Neural progenitor cell (in vitro differentiated cells): ENCODE data around the gene TBCA. TPM values are rescaled to one million over a fixed set of nuclear protein-coding genes. Genes with fewer than 3 reads are reported as not detected.
"Not testable (repeated sequence)": the region's sequence is repeated elsewhere in the genome, so short reads cannot be mapped to it uniquely, and the experiment has no call there.

ENCODE experiments used
- DNase-seq: peaks from one replicate; pipeline ENCODE4 v3.0.0-alpha.2; 2016; ENCODE audit warnings: low spot score
- H2AFZ ChIP-seq: fragments of 200-600 bp; sonication (generic); replicated peaks from 2 replicates; pipeline ENCODE4 v1.6.1; 2016; ENCODE audit warnings: antibody characterized with exemption
- H3F3A ChIP-seq: fragments of 200-600 bp; sonication (generic); 2 replicates; pipeline ENCODE4 v1.6.1; 2016; ENCODE audit warnings: antibody characterized with exemption, low read depth
- H3K27ac ChIP-seq: fragments of 200-600 bp; sonication (generic); 2 replicates; pipeline ENCODE4 v1.5.1; 2016; ENCODE audit warnings: mild to moderate bottlenecking
- H3K27me3 ChIP-seq: fragments of 200-600 bp; sonication (generic); 2 replicates; pipeline ENCODE4 v1.6.1; 2016; ENCODE audit warnings: mild to moderate bottlenecking, moderate library complexity
- H3K36me3 ChIP-seq: fragments of 200-600 bp; sonication (generic); 2 replicates; pipeline ENCODE4 v1.5.1; 2016
- H3K4me1 ChIP-seq: fragments of 200-600 bp; sonication (generic); 2 replicates; pipeline ENCODE4 v1.6.1; 2016; ENCODE audit warnings: mixed run types
- H3K4me2 ChIP-seq: fragments of 200-600 bp; sonication (generic); 2 replicates; pipeline ENCODE4 v1.6.1; 2016
- H3K4me3 ChIP-seq: fragments of 200-600 bp; sonication (generic); 2 replicates; pipeline ENCODE4 v1.5.1; 2016
- H3K79me2 ChIP-seq: fragments of 200-600 bp; sonication (generic); 2 replicates; pipeline ENCODE4 v1.6.1; 2016; ENCODE audit warnings: low read depth
- H3K9ac ChIP-seq: fragments of 200-600 bp; sonication (generic); 2 replicates; pipeline ENCODE4 v1.6.1; 2016
- H3K9me3 ChIP-seq: fragments of 200-600 bp; sonication (generic); 2 replicates; pipeline ENCODE4 v1.5.1; 2016; ENCODE audit warnings: low read depth
- H4K20me1 ChIP-seq: fragments of 200-600 bp; sonication (generic); 2 replicates; pipeline ENCODE4 v1.6.1; 2016; ENCODE audit warnings: low read depth
- H3K27ac Mint-ChIP-seq: 3 replicates; pipeline ENCODE4 v1.8.0; 2021; ENCODE audit warnings: mixed read lengths
- H3K27me3 Mint-ChIP-seq: 2 replicates; pipeline ENCODE4 v1.8.0; 2022; ENCODE audit warnings: low read depth, mild to moderate bottlenecking, inconsistent platforms, moderate library complexity, mixed read lengths; ENCODE audit not compliant: insufficient read depth
- H3K36me3 Mint-ChIP-seq: 3 replicates; pipeline ENCODE4 v1.8.0; 2021; ENCODE audit warnings: mixed read lengths
- H3K4me1 Mint-ChIP-seq: 3 replicates; pipeline ENCODE4 v1.8.0; 2021; ENCODE audit warnings: mixed read lengths
- H3K4me3 Mint-ChIP-seq: 3 replicates; pipeline ENCODE4 v1.8.0; 2021; ENCODE audit warnings: mild to moderate bottlenecking, moderate library complexity, mixed read lengths
- H3K9me3 Mint-ChIP-seq: 3 replicates; pipeline ENCODE4 v1.8.0; 2020; ENCODE audit warnings: mixed read lengths
- EZH2 ChIP-seq: fragments of 200-600 bp; sonication (generic); IDR thresholded peaks from 2 replicates; pipeline ENCODE4 v1.6.1; 2017; ENCODE audit warnings: antibody characterized with exemption, mild to moderate bottlenecking, moderate library complexity
- EZH2phosphoT487 ChIP-seq: fragments of 200-600 bp; sonication (generic); IDR thresholded peaks from 2 replicates; pipeline ENCODE4 v1.6.1; 2017; ENCODE audit warnings: antibody characterized with exemption
- total RNA-seq: library from RNA; depleted of rRNA; stranded (reverse); fragments of >200 nt; gene quantifications from 2 replicates; pipeline ENCODE4 v1.2.3, GENCODE V29; 2015; ENCODE audit warnings: low replicate concordance
- TF ChIP-seq, protein P1 (sequence below): fragments of 200-600 bp; sonication (generic); IDR thresholded peaks from 2 replicates; pipeline ENCODE4 v1.5.1; 2017; ENCODE audit warnings: antibody characterized with exemption, mild to moderate bottlenecking

TBCA gene
- total RNA-seq, 1 donor from 2014 or later, result 270 TPM

GRCh38 chr5:77709993-77710685 is 66.0 kb downstream of the TBCA start:
- Histone ChIP-seq H3K27me3 (no peaks in the 10 kb centered on the region), H3F3A (no peaks in the 10 kb centered on the region), H3K36me3 (peaks cover 8% of the 10 kb centered on the region), H3K4me2 (no peak overlapping the region), H3K9me3 (no peaks in the 10 kb centered on the region), H2AFZ (no peak overlapping the region), H3K79me2 (peaks cover 48% of the 10 kb centered on the region), H4K20me1 (peaks cover 22% of the 10 kb centered on the region), H3K27ac (no peak overlapping the region), H3K9ac (no peak overlapping the region), H3K4me3 (no peak overlapping the region), H3K4me1 (no peaks in the 10 kb centered on the region)
- H3K27ac Mint-ChIP-seq, result no peak overlapping the region
- H3K27me3 Mint-ChIP-seq, result no peaks in the 10 kb centered on the region
- no peak for DNase-seq
- TF ChIP-seq, protein P1, sequence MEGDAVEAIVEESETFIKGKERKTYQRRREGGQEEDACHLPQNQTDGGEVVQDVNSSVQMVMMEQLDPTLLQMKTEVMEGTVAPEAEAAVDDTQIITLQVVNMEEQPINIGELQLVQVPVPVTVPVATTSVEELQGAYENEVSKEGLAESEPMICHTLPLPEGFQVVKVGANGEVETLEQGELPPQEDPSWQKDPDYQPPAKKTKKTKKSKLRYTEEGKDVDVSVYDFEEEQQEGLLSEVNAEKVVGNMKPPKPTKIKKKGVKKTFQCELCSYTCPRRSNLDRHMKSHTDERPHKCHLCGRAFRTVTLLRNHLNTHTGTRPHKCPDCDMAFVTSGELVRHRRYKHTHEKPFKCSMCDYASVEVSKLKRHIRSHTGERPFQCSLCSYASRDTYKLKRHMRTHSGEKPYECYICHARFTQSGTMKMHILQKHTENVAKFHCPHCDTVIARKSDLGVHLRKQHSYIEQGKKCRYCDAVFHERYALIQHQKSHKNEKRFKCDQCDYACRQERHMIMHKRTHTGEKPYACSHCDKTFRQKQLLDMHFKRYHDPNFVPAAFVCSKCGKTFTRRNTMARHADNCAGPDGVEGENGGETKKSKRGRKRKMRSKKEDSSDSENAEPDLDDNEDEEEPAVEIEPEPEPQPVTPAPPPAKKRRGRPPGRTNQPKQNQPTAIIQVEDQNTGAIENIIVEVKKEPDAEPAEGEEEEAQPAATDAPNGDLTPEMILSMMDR, result no peak
- TF ChIP-seq EZH2 (no peak), EZH2phosphoT487 (no peak)
- no peaks in the 10 kb centered on the region for H3K9me3 Mint-ChIP-seq
- no peaks in the 10 kb centered on the region for H3K4me1 Mint-ChIP-seq
- H3K36me3 Mint-ChIP-seq, result peaks cover 15% of the 10 kb centered on the region
- H3K4me3 Mint-ChIP-seq, result no peak overlapping the region

DNA sequence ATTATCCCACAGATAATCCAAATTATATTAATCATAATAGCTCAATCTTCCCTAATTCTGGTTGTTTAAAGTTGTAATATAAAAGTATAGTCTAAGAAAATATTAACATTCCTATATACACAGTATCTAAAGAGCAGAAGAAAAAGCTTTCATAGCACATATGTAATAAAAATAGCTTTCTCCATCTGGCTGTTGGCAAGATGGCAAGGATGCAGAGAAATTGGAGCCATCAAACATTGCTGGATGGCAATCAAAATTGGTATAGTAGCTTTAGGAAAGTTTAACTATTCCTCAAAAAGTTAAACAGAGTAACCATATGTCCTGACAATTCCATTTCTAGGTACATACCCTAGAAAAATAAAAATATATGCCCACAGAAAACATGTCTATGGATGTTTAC is 66.8 kb downstream of the TBCA start:
- H3K27ac Mint-ChIP-seq, result no peak overlapping the region
- DNase-seq, result no peak
- peaks cover 15% of the 10 kb centered on the region for H3K36me3 ChIP-seq
- no peaks in the 10 kb centered on the region for H3F3A ChIP-seq
- H3K79me2 ChIP-seq, result peaks cover 41% of the 10 kb centered on the region
- H3K9ac ChIP-seq, result no peak overlapping the region
- H2AFZ ChIP-seq, result no peak overlapping the region
- peaks cover 22% of the 10 kb centered on the region for H4K20me1 ChIP-seq
- H3K9me3 Mint-ChIP-seq, result no peaks in the 10 kb centered on the region
- no peaks in the 10 kb centered on the region for H3K4me1 Mint-ChIP-seq
- H3K4me3 Mint-ChIP-seq, result no peak overlapping the region
- H3K36me3 Mint-ChIP-seq, result peaks cover 18% of the 10 kb centered on the region
- no peaks in the 10 kb centered on the region for H3K27me3 Mint-ChIP-seq
- H3K4me3 ChIP-seq, result no peak overlapping the region
- TF ChIP-seq, protein P1, result no peak
- no peak for TF ChIP-seq EZH2phosphoT487
- TF ChIP-seq EZH2, result no peak
- H3K9me3 ChIP-seq, result no peaks in the 10 kb centered on the region
- no peaks in the 10 kb centered on the region for H3K4me1 ChIP-seq
- H3K27me3 ChIP-seq, result no peaks in the 10 kb centered on the region
- H3K4me2 ChIP-seq, result no peak overlapping the region
- H3K27ac ChIP-seq, result no peak overlapping the region

DNA sequence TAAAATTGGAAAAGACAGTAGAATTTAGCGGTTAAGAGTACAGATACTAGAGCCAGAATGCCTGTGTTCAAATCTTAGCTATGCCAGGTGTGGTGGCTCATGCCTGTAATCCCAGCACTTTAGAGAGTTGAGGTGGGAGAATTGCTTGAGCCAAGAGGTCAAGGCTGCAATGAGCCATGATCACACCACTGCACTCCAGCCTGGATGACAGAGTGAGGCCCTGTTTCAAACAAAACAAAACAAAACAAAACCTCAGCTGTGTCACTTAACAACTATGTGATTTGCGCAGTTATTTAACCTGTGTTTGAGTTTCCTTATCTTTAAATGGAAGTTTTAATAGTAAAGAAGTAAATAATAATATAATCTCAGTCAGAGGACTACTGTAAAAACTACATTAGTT is 68.3 kb downstream of the TBCA start:
- Histone ChIP-seq H3K79me2 (peaks cover 25% of the 10 kb centered on the region), H3K27me3 (no peaks in the 10 kb centered on the region), H3K4me2 (no peak overlapping the region), H2AFZ (no peak overlapping the region), H3K9ac (no peak overlapping the region), H3K36me3 (peaks cover 15% of the 10 kb centered on the region), H3K4me3 (no peak overlapping the region), H3K4me1 (no peaks in the 10 kb centered on the region), H3K9me3 (no peaks in the 10 kb centered on the region), H3K27ac (no peak overlapping the region), H3F3A (no peaks in the 10 kb centered on the region), H4K20me1 (peaks cover 22% of the 10 kb centered on the region)
- H3K27me3 Mint-ChIP-seq, result no peaks in the 10 kb centered on the region
- TF ChIP-seq EZH2 (no peak), EZH2phosphoT487 (no peak)
- TF ChIP-seq, protein P1, result no peak
- H3K27ac Mint-ChIP-seq, result no peak overlapping the region
- H3K4me1 Mint-ChIP-seq, result no peaks in the 10 kb centered on the region
- no peak overlapping the region for H3K4me3 Mint-ChIP-seq
- no peaks in the 10 kb centered on the region for H3K9me3 Mint-ChIP-seq
- no peak for DNase-seq
- peaks cover 27% of the 10 kb centered on the region for H3K36me3 Mint-ChIP-seq

GRCh38 chr5:77699569-77699968 is 76.6 kb downstream of the TBCA start:
- not testable (repeated sequence) for H2AFZ ChIP-seq, H3K36me3 ChIP-seq, H3K4me1 ChIP-seq, H3K9me3 Mint-ChIP-seq, DNase-seq, H3K9ac ChIP-seq, H3K27me3 ChIP-seq, H3K27me3 Mint-ChIP-seq, H3K9me3 ChIP-seq, H3K4me3 Mint-ChIP-seq, H3K27ac Mint-ChIP-seq, H3K27ac ChIP-seq, H4K20me1 ChIP-seq, H3K4me1 Mint-ChIP-seq, H3K4me3 ChIP-seq, H3K4me2 ChIP-seq, H3F3A ChIP-seq
- H3K36me3 Mint-ChIP-seq, result peaks cover 51% of the 10 kb centered on the region
- peaks cover 37% of the 10 kb centered on the region for H3K79me2 ChIP-seq
